OCI-LY7 (cell line): ENCODE data around the gene EXOC3L2.

Experiments
- CTCF ChIP-seq: fragments of 200-600 bp; sonication (generic); conservative IDR thresholded peaks from 2 replicates; pipeline ENCODE4 v1.5.1; 2014; ENCODE audit warnings: mild to moderate bottlenecking, antibody characterized with exemption, low read length, moderate library complexity, mixed read lengths
- EZH2phosphoT487 ChIP-seq: fragments of 200-600 bp; sonication (generic); IDR thresholded peaks from 2 replicates; pipeline ENCODE4 v1.6.1; 2018; ENCODE audit warnings: low read depth, borderline replicate concordance, mild to moderate bottlenecking, mixed run types, antibody characterized with exemption, low read length, moderate library complexity, mixed read lengths

GRCh38 chr19:45256836-45257235 is 11.6 kb upstream of the EXOC3L2 start:
- TF ChIP-seq CTCF (no peak), EZH2phosphoT487 (no peak)
